IPS-18c (cell line): ENCODE measurements around the gene LRR1.

Experiments used
- H3K4me3 ChIP-seq: 2 replicates; pipeline ENCODE4 v1.7.0; 2013; ENCODE audit warnings: low read depth, mild to moderate bottlenecking, low read length, moderate library complexity; ENCODE audit not compliant: insufficient read depth
- H3K9me3 ChIP-seq: one replicate; pipeline ENCODE4 v1.6.1; 2013; ENCODE audit warnings: mild to moderate bottlenecking, low read length, moderate library complexity; ENCODE audit not compliant: control insufficient read depth, insufficient read depth

The LRR1 gene

GRCh38 chr14:49598485-49599300, at the start of gene LRR1:
LRR1 (plus strand) TSS chr14:49598940; CDS start chr14:49599021, 81 bp downstream.
- no peaks in the 10 kb centered on the region for H3K9me3 ChIP-seq
- H3K4me3 ChIP-seq, result peak within 1 kb of the TSS; percentile 95

DNA sequence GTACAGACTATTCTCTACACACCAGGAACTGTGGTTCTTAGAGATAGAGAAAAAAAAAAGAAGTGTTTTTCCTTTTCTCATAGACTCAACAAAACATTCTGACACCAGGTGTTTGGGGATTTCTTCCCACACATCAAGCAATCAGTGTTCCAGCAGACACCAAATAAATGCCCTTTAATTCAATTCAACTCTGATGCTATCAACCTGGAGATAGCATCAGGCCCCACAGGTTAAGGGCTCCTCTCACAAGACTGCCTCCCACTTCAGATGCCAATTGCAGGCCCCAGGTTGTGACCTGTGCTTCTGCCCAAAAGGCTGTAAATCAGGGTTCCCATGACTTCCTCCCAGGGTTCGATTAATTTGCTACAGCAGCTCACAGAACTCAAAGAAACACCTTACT, 49.3 kb upstream of the LRR1 start:
- H3K4me3 ChIP-seq, result no peak overlapping the region
- H3K9me3 ChIP-seq, result no peaks in the 10 kb centered on the region

- H3K4me3 ChIP-seq, result no peak overlapping the region
These were observed 48.9 kb upstream of the LRR1 start for GRCh38 chr14:49549881-49550280.

GRCh38 chr14:49550286-49551184, 48.2 kb upstream of the LRR1 start:
- Histone ChIP-seq H3K9me3 (no peaks in the 10 kb centered on the region), H3K4me3 (no peak overlapping the region)

More at GRCh38 chr14:49549881-49550280, 48.9 kb upstream of the LRR1 start:
- no peaks in the 10 kb centered on the region for H3K9me3 ChIP-seq

GRCh38 chr14:49551569-49551968, 47.2 kb upstream of the LRR1 start:
- Histone ChIP-seq H3K9me3 (peaks cover 2% of the 10 kb centered on the region), H3K4me3 (no peak overlapping the region)

- Histone ChIP-seq H3K9me3 (peaks cover 2% of the 10 kb centered on the region), H3K4me3 (no peak overlapping the region)
These were observed 45.6 kb upstream of the LRR1 start for GRCh38 chr14:49553106-49553505.

- no peak overlapping the region for H3K4me3 ChIP-seq
- H3K9me3 ChIP-seq, result peaks cover 2% of the 10 kb centered on the region
These were observed 44.8 kb upstream of the LRR1 start for GRCh38 chr14:49553892-49554291.

GRCh38 chr14:49559979-49560768, 38.6 kb upstream of the LRR1 start:
- H3K9me3 ChIP-seq, result peaks cover 2% of the 10 kb centered on the region

DNA sequence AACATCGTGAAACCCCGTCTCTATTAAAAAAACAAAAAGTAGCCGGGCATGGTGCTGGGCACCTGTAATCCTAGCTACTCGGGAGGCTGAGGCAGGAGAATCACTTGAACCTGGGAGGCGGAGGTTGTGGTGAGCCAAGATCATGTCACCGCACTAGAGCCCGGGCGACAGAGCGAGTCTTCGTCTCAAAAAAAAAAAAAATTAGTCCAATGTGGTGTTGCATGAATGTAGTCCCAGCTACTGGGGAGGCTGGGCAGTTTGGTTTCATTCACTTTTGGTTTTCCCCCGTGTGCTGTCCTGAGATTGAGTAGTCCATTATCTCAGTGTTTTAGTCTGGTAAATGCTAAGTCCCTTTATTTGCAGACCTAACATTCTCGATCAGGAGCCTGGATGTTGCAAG, 32.0 kb upstream of the LRR1 start:
- H3K9me3 ChIP-seq, result no peaks in the 10 kb centered on the region
- no peak overlapping the region for H3K4me3 ChIP-seq

More at GRCh38 chr14:49559979-49560768, 38.6 kb upstream of the LRR1 start:
- H3K4me3 ChIP-seq, result no peak overlapping the region

DNA sequence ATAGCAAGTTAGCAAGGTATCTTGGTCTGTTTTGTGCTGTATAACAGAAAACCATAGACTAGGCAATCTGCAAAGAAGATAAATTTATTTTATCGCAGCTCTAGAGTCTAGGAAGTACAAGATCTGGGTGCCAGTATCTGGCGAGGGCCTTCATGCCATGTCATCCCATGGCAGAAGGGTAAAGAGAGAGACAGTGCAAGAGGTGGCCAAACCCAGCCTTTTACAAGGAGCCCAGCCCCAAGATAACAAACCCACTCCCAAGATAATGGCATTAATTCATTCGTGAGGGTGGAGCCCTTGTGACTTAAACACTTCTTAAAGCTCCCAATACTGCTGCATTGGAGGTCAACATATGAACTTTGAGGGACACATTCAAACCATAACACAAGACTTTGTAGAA, 29.5 kb upstream of the LRR1 start:
- Histone ChIP-seq H3K4me3 (no peak overlapping the region), H3K9me3 (no peaks in the 10 kb centered on the region)

DNA sequence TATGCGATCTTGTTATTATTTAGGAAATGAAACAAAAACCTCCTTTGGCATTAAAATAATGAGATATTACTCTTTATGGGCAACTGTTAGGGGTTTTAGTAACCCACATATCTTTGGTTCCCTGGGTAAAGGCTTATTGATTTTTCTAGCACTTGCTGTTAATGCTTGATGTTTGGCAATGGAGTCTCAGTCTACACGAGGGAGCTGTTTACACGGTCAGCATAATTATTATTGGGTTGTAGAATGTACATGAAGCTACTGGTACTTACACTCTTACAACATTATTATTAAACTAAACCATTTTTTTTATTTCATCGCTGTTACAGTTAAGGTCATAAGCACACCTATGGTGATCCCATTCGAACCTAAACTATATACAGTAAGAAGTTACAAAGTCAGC, 24.7 kb upstream of the LRR1 start:
- H3K9me3 ChIP-seq, result no peaks in the 10 kb centered on the region
- no peak overlapping the region for H3K4me3 ChIP-seq

DNA sequence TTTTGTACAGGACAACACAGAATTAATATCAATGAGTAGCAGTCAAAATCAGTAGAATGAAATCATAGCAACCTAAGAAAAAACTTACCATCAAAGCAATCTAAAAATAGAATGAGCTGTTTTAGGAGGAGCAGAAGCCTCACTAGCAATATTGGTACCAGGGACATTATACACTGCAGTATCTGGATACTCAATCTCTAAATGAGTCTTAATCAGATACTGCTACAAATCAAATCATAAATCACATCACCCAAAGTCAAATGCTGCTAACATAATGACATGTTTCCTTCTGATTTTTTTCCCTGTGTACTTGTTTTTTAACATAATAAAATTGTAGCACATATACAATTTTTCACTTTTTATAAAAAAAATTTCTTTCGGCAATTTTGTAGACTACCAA, 20.6 kb upstream of the LRR1 start:
- no peaks in the 10 kb centered on the region for H3K9me3 ChIP-seq
- H3K4me3 ChIP-seq, result no peak overlapping the region

DNA sequence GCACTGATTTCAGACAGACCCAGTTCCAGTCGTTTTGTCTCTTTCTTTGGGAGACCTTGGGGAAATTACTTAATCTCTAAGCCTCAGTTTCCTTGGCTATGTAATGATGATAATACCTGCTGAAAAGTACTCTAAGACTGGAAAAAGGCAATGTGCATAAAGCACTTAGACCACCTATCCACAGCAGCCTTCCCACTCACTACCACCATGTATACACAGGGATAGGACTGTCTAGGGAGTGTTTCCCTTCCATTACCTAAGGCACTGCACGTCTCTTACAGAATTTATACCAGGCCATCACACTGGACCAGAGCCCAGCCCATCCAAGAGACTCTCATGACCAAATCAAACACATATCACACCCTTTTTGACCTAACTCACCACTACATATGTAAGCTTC, 18.9 kb upstream of the LRR1 start:
- no peaks in the 10 kb centered on the region for H3K9me3 ChIP-seq

DNA sequence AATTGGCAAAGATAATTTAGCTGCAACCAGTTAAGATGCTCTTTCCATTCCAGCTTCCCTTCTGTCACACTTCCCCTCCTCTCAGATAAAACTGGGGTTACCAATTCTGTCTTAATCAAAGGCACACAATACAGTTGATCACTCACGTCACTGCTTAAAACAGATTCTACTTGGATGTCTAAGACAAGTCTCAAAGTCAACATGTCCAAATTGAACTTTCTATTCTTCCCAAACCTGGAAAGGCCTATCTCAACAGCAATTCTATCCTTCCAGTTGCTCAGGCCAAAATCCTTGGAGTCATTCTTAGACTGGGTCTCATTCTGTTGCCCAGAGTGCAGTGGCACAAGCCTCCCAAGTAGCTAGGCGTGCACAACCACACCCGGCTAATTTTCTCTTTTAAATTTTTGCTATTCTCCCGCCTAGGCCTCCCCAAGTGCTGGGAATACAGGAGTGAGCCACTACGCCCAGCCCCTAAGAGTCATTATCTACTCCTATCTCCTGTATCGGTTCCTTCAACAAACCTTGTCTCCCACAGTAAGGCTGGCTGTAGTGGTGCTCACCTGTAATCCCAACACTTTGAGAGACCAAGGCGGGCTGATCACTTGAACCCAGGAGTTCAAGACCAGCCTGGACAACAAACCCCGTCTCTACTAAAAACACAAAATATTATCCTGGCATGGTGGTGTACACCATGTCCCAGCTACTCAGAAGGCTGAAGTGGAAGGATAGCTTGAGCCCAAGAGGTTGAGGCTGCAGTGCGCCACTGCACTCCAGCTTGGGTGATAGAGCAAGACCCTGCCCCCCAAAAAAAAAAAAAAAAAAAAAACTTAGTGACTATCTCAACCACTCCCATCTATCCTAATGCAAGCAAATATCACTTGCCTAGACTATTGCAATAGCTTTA, 17.3 kb upstream of the LRR1 start:
- H3K4me3 ChIP-seq, result no peak overlapping the region
- no peaks in the 10 kb centered on the region for H3K9me3 ChIP-seq

More for the DNA sequence above, 18.9 kb upstream of the LRR1 start:
- H3K4me3 ChIP-seq, result no peak overlapping the region

- Histone ChIP-seq H3K4me3 (no peak overlapping the region), H3K9me3 (no peaks in the 10 kb centered on the region)
These were observed 16.4 kb upstream of the LRR1 start for GRCh38 chr14:49582113-49582977.

DNA sequence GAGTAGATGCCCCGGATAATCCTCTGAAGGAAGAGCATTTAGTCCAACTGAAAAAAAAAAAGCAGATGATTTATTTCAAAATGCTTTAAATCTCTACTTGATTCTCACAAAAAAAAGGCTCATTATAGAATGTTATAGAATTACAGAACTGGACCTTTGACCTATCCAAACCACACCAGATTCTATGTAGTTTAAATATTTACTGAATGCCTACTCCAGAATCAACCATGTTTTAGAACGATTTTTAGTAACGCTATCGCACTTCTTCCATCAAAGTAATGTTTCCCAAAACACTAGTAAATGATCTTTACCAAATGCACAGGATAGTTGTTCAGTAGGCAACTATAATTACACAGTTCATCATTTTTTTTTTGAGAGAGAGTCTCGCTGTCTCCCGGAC, 15.1 kb upstream of the LRR1 start:
- H3K9me3 ChIP-seq, result no peaks in the 10 kb centered on the region
- peak overlapping the region; percentile 88; the same call in 1 of the 2 replicates for H3K4me3 ChIP-seq
